ACC112 (cell line): ENCODE data around the gene TRDMT1.

Experiments
- H2AFZ ChIP-seq: fragments of 200-600 bp; sonication (generic); one replicate; pipeline ENCODE4 v1.6.0; 2017; ENCODE audit warnings: antibody characterized with exemption, low read length; ENCODE audit not compliant: unreplicated experiment
- H3K27ac ChIP-seq: fragments of 200-600 bp; sonication (generic); 2 replicates; pipeline ENCODE4 v1.5.1; 2014; ENCODE audit warnings: low read depth, mild to moderate bottlenecking, antibody characterized with exemption, low read length, moderate library complexity
- H3K27me3 ChIP-seq: fragments of 200-600 bp; sonication (generic); 2 replicates; pipeline ENCODE4 v1.6.1; 2014; ENCODE audit warnings: mild to moderate bottlenecking, antibody characterized with exemption, low read length, moderate library complexity, mixed read lengths; ENCODE audit not compliant: insufficient read depth
- H3K36me3 ChIP-seq: fragments of 200-600 bp; sonication (generic); 2 replicates; pipeline ENCODE4 v1.6.1; 2016; ENCODE audit warnings: mild to moderate bottlenecking, antibody characterized with exemption, low read length, moderate library complexity, mixed read lengths; ENCODE audit not compliant: insufficient read depth
- H3K4me1 ChIP-seq: fragments of 200-600 bp; sonication (generic); one replicate; pipeline ENCODE4 v1.6.1; 2016; ENCODE audit warnings: low read length, mixed read lengths; ENCODE audit not compliant: insufficient read depth, unreplicated experiment, control insufficient read depth
- H3K4me3 ChIP-seq: fragments of 200-600 bp; sonication (generic); 2 replicates; pipeline ENCODE4 v1.5.1; 2014; ENCODE audit warnings: mild to moderate bottlenecking, low read depth, low read length
- H3K79me2 ChIP-seq: fragments of 200-600 bp; sonication (generic); one replicate; pipeline ENCODE4 v1.6.0; 2016; ENCODE audit warnings: low read length; ENCODE audit not compliant: control insufficient read depth, unreplicated experiment, insufficient read depth

Gene TRDMT1

DNA sequence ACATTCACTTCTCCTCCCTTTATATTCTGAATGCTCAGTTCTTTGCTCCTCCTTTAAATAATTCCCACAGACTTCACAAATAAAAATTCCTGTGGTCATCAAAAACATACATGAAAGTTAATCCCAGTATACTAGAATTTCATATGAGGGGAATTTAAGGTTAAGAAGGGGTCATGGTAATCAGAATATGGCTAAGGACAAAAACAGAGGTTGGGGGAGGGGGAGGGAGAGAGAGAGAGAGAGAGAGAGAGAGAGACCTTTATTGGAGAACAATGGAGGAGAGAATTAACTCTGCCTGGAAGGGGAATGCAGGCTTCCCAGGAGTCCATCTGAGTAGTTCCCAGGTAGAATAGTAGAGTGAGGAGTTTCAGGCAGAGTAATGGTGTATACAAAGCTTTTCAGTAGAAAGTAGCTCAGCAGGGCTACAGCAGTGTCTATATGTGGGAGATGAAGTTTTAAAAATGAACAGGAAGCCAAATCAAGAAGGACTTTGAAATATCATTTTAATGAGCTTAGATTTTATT is 66.7 kb downstream of the TRDMT1 start:
- H3K79me2 ChIP-seq: no peaks in the 10 kb centered on the region
- no peaks in the 10 kb centered on the region for H3K27me3 ChIP-seq
- H3K36me3 ChIP-seq: no peaks in the 10 kb centered on the region
- no peak overlapping the region for H2AFZ ChIP-seq
- H3K4me1 ChIP-seq: no peaks in the 10 kb centered on the region
- H3K27ac ChIP-seq: no peak overlapping the region
- H3K4me3 ChIP-seq: no peak overlapping the region

DNA sequence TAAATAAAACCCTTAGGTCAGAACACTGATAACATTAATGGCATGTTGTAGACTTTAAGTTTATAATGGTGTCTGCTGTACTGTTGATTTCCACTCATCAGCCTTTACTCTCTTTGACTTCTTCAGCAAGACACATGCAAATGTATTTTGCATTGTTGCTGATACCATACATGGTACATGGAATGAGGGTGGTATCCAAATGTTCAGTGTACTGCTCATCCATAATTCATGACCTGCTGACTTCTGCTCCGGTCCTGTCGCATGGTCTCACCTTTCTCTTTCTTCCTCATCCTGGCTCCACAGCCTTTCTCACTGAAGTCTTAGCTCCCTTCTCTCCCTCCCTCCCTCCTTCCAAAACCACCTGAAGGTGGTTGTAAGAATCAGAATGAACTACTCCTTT is 67.2 kb downstream of the TRDMT1 start:
- H3K4me1 ChIP-seq: no peaks in the 10 kb centered on the region
- H3K36me3 ChIP-seq: no peaks in the 10 kb centered on the region
- no peaks in the 10 kb centered on the region for H3K27me3 ChIP-seq
- no peak overlapping the region for H3K4me3 ChIP-seq
- no peaks in the 10 kb centered on the region for H3K79me2 ChIP-seq
- no peak overlapping the region for H2AFZ ChIP-seq
- H3K27ac ChIP-seq: no peak overlapping the region

DNA sequence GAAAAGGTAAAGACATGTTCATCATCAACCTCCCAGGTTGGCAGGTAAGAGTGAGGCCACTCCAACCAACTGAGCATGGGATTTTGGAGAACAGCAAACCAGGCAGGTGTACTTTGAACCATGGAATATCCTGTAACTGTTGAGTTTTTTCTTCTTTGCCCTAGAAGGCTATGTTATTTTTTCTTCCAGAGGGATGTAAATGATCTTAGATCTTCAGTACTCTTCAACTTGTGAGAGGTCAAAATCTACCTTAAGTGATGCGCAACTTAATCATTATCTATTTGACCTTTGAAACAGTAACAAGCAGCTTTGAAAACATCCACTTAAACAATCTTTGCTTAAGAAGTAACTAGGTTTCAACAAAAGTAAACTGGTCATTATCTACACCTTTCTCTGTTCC is 71.7 kb downstream of the TRDMT1 start, which contains the start of gene CUBN:
CUBN (minus strand) TSS at position 71 of the 400 bp plus-strand sequence; CDS start at position 25, 46 bp downstream.
- Histone ChIP-seq H3K27me3 (no peaks in the 10 kb centered on the region), H3K79me2 (no peaks in the 10 kb centered on the region), H3K4me1 (no peaks in the 10 kb centered on the region), H2AFZ (no peak within 1 kb of the TSS), H3K36me3 (no peaks in the 10 kb centered on the region), H3K27ac (no peak within 1 kb of the TSS), H3K4me3 (no peak within 1 kb of the TSS)

DNA sequence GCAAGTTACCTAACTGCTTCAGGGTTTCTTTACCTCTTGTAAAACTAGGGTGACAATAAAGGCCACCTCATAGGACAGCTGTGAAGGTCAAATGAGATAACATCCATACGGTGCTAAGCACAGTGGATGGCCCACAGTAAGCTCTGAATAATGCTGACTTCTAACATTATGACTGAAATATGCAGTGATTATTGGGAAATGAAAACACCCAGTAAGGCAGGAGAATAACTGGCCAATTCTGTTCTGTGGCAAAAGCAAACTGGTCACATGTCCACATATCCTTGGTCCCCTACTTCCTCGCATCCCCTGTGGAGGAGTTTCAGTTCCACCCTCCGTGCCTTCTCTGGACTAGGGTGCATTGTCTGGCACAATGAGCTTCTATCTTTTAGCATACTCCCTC is 73.2 kb downstream of the TRDMT1 start:
- Histone ChIP-seq H3K79me2 (no peaks in the 10 kb centered on the region), H3K27ac (no peak overlapping the region), H3K36me3 (no peaks in the 10 kb centered on the region), H3K4me3 (no peak overlapping the region), H3K27me3 (no peaks in the 10 kb centered on the region), H2AFZ (no peak overlapping the region), H3K4me1 (peaks cover 6% of the 10 kb centered on the region)

DNA sequence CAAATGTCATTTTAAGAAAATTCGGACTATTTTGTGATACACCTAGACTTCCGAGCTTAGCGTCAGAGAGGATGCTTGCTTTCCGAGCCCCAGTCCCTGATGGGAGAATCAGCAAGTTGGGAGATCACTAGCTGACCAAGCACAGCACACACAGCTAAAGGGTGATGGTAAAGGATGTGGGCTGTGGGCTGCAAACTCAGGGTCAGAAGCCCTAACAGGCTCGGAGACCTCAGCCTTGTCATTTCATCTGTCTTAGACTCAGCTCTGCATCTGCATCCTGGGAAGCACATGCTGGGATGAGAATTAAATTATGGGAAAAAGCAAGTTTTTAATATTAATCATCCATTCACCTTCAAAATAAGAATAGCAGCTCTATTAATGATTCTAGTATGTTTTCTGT is 75.1 kb downstream of the TRDMT1 start:
- peaks cover 19% of the 10 kb centered on the region for H3K4me1 ChIP-seq
- no peaks in the 10 kb centered on the region for H3K27me3 ChIP-seq
- no peaks in the 10 kb centered on the region for H3K36me3 ChIP-seq
- H2AFZ ChIP-seq: no peak overlapping the region
- H3K79me2 ChIP-seq: no peaks in the 10 kb centered on the region
- no peak overlapping the region for H3K27ac ChIP-seq
- H3K4me3 ChIP-seq: no peak overlapping the region

DNA sequence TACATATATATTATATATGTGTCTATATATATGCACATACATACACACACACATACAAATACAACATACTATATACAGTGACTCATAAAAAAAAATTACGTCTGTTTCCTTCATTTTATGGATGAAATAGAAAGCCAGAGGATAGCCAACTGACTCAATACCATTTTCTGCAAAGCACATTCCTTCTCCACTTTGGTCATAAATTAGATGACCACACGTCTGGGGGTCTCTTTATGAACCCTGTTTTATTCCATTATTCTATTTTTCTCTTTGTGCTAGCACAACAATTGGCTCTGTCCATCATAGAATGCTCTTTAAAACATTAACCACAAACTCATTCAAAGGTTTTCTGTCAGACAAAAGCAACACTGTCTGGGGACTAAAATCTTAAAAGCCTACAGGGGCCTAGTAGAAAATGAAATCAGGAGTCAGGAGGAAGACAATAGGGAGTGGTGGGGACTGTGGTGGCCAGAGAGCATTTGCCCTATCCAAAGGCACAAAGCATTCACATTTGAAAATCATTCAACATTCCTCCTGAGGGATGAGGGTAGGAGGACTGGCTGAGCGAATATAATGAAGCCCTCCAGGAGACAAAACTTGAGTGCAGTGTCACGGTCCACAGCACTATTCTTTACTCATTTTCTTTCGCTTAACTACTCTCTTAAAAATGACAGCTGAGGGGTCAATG is 76.1 kb downstream of the TRDMT1 start:
- H3K4me1 ChIP-seq: peaks cover 19% of the 10 kb centered on the region
- no peaks in the 10 kb centered on the region for H3K79me2 ChIP-seq
- no peak overlapping the region for H3K27ac ChIP-seq
- H3K27me3 ChIP-seq: no peaks in the 10 kb centered on the region
- H3K4me3 ChIP-seq: no peak overlapping the region
- no peaks in the 10 kb centered on the region for H3K36me3 ChIP-seq
- H2AFZ ChIP-seq: no peak overlapping the region

DNA sequence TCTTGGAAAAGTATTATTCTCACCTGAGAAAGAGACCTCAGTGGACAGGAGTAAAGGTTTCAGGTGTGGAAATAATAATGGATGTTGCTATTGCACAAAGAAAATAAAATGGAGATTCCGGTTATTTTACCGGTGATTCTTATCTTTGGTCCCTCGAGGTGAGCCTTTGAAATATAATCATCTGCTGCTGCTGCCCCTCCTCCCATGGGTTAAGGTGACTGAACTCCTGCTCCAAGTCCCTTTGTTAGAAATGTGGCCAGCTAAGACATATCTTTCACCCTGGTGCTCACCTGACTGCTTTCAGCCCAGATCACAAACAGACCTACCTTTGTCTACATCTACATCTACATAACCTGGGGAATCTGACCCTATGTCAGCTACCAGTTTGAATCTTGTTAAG is 77.5 kb downstream of the TRDMT1 start:
- Histone ChIP-seq H3K27ac (no peak overlapping the region), H3K4me3 (no peak overlapping the region), H2AFZ (no peak overlapping the region), H3K27me3 (no peaks in the 10 kb centered on the region), H3K4me1 (peaks cover 19% of the 10 kb centered on the region), H3K36me3 (no peaks in the 10 kb centered on the region), H3K79me2 (no peaks in the 10 kb centered on the region)

DNA sequence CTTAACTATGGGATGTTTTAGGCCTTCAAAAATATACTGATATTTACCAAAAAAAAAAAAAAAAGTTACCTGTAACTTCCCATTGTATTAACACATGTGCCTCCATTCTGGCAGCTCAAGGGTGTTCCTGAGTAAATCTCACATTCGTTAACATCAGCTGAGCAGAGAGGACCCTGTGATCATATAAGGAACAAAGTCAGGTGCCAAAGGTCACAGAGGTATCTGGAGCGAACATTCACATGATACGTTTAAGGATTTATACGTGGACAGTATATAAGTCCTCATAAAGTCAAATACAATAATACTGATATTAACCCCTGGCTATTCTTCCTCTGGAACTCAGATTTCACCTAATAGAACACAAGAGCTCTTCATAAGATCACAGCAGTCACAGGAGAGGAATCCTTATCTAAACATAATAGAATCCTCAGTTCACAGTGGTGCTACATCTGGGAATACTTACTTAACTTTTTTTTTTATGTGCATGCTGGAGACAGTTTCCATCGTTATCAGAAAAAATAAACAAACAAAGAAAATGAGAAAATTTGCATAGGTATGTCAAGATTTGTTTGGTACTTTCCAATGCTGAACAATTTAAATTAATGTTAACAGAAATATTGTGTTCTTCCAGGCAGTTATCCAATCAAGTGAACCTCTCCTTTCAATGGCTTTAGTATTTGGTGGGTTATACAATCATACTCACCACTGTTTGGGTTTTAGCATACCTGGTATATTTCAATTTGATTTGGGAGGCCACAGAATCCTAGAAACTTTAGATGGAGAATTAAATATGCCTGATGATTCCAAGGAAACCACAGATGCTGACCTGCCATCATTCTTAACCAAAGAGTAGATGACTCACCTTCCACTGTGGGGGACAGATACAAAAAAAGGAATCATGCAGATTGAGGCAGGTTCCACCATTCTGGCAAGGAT is 78.5 kb downstream of the TRDMT1 start:
- Histone ChIP-seq H3K4me3 (no peak overlapping the region), H3K27me3 (no peaks in the 10 kb centered on the region), H3K4me1 (peaks cover 19% of the 10 kb centered on the region), H3K27ac (peak overlapping the region; percentile 61), H3K79me2 (no peaks in the 10 kb centered on the region), H2AFZ (no peak overlapping the region), H3K36me3 (no peaks in the 10 kb centered on the region)

DNA sequence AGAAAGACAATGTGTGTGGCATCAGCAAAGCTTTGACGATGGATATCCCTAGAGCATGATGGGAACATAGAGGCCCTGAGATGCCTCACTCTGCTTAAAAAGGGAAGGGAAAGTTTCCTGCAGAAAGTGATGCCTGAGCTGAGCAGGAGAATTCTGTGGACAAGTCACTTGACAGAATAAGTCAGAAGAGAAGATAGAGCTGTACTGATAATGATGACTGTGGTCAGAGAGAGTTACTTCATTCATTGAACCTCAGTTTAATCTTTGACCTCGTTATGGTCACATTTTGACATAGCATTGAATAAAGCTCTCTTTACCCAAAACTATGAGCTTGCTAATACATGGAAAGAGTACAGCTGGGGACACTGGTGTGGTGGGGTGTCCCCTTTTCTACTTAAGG is 79.4 kb downstream of the TRDMT1 start:
- H3K36me3 ChIP-seq: no peaks in the 10 kb centered on the region
- no peaks in the 10 kb centered on the region for H3K27me3 ChIP-seq
- no peak overlapping the region; the same call in 1 of the 2 replicates for H3K27ac ChIP-seq
- H2AFZ ChIP-seq: no peak overlapping the region
- peaks cover 19% of the 10 kb centered on the region for H3K4me1 ChIP-seq
- no peak overlapping the region for H3K4me3 ChIP-seq
- H3K79me2 ChIP-seq: no peaks in the 10 kb centered on the region

DNA sequence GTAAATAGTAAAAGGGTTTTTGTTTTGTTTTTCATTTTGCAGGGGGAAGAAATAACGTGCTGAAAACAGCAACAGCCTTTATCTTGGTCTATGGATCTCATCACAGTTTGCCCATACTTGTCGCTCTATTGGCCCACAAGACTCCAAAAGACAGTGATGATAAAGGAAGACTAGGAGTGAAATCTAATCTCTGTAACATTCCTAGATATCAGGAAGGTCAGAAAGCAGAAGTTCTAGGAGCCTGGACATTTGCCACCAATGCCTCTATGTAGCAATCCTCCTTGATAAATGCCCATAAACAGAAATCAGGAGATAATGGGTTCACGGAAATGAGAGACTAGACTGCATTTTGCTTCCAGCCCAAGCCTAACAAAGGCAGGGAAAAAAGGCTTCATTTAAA is 80.8 kb downstream of the TRDMT1 start:
- Histone ChIP-seq H3K4me3 (no peak overlapping the region), H3K79me2 (no peaks in the 10 kb centered on the region), H3K27me3 (no peaks in the 10 kb centered on the region), H2AFZ (no peak overlapping the region), H3K4me1 (peaks cover 22% of the 10 kb centered on the region), H3K27ac (no peak overlapping the region), H3K36me3 (no peaks in the 10 kb centered on the region)
